ENCODE results near the gene SH2D3A.
"Not testable (repeated sequence)": the region's sequence is repeated elsewhere in the genome, so short reads cannot be mapped to it uniquely, and the experiment has no call there.

Gene SH2D3A

GRCh38 chr19:6767357-6768235, at the start of gene SH2D3A:
SH2D3A (minus strand) TSS chr19:6767435; CDS start chr19:6763748, 3,687 bp downstream.
- peak in 3 of 10 donors; percentile 8 to 75 (median 66) for DNase-seq
- intact Hi-C loops (cut with DNase I) = no loop called here

- intact Hi-C loops (cut with DNase I) = no loop called here
These were observed 46.4 kb upstream of the SH2D3A start for GRCh38 chr19:6813659-6814058.

DNA sequence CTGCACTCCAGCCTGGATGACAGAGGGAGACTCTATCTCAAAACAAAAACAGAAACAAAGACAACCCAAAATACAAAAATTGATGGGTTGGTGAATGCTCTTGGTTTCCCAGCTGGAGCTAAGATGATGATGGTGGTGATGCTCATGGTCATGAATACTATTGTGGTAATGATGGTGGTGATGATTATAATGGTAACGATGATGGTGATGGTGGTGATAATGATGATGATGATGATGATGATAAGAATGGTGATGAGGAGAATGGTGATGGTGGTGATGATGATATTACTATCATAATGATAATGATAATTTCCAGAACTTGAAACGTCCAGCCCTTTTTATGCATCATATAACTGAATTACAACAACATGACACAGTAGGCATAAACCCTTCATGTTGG, 45.4 kb upstream of the SH2D3A start:
- no peak for DNase-seq
- intact Hi-C loops (cut with DNase I) = no loop called here

More at GRCh38 chr19:6813659-6814058, 46.4 kb upstream of the SH2D3A start:
- DNase-seq = no peak

DNA sequence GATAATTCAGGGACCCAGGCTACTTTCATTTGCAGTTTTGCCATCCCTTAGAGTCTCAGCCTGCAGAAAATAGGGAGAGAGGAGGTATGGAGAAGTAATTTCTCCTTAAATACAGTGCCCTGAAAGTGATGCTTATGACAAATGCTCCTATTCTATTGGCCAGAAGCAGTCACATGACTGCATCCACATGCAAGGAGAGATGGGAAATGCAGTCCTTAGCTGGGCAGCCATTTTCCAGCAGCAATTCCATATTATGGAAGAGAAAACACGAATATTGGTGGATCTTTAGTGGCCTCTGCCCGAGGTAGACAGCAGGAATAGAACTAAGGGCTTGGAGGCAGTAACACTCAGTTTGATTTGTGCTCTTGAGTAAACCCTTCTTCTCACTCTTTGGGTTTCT, 44.7 kb upstream of the SH2D3A start:
- no peak for DNase-seq
- intact Hi-C loops (cut with DNase I) = no loop called here

DNA sequence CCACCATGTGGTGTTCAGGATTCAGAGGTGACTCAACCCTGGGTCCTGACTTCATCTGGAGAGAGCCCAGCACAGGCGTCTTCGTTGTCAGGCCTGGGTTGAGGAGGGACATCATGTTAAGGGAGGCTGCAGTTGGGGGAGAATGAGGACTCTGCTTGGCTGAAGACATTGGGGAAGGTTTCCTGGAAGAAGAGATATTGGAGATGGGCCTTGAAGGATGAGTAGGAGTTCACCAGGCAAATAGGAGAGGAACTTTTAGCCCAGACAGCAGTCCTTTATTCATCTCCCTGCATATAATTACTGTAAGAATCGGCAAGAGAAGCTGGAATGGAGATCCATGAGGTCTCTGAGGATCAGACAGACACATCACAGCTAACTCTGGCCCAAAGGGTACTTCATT, 44.1 kb upstream of the SH2D3A start:
- DNase-seq = no peak
- intact Hi-C loops (cut with DNase I) = no loop called here

- DNase-seq = no peak
- intact Hi-C loops (cut with DNase I) = no loop called here
These were observed 42.0 kb upstream of the SH2D3A start for GRCh38 chr19:6809262-6809661.

- DNase-seq = no peak
- intact Hi-C loops (cut with DNase I) = no loop called here
These were observed 41.3 kb upstream of the SH2D3A start for GRCh38 chr19:6808494-6808893.

DNA sequence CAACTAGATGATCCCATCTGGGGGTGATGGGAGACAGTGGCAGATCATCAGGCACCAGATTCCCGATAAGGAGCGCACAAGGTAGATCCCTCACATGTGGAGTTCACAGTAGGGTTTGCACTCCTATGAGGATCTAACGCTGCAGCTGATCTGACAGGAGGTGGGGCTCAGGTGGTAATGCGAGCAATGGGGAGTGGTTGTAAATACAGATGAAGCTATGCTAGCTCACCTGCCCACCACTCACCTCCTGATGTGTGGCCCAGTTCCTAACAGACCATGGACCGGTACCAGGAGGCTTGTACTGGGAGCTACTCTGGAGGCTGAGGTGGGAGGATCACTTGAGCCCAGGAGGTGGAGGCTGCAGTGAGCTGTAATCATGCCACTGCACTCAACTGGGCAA, 40.1 kb upstream of the SH2D3A start:
- intact Hi-C loops (cut with DNase I) = no loop called here
- no peak for DNase-seq

DNA sequence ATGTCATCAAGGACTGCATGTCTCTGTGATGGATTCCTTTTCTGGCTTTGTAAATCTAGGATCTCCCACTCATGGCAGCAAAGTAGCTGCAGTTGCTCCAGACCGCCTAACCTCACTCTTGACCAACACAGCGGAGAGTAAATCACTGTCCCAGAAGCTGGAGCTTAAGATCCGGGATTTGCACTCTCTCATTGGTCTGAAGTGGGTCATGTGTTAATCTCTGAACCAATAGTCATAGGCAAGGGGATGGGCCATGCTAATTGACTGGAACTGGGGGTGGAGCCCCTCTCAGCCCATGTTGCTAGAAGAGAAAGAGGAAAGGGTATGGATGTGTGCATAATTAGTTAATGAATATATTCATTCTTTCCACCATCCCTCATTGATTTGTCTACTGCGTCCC, 39.3 kb upstream of the SH2D3A start:
- DNase-seq = no peak
- intact Hi-C loops (cut with DNase I) = no loop called here

DNA sequence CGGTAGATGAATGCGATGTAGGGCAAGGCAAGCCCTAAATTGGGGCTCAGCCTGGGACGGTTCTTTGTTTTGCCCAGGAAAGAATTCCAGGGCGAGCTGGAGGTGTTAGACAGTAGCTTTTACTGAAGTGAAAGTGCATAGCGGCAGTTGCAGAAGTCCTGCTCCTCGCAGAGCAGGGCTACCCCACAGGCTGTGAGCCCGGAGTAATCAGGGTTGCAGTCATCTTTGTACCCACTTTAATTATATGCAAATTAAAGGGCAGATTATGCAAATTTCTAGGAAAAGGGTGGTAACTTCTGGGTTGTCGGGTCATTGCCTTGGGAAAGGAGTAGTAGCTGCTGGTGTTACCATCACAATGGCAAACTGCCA, 35.8 kb upstream of the SH2D3A start:
- no peak for DNase-seq
- intact Hi-C loops (cut with DNase I) = no loop called here

- intact Hi-C loops (cut with DNase I) = no loop called here
- peak in 4 of 10 donors; percentile 7 to 79 (median 15) for DNase-seq
These were observed 35.3 kb upstream of the SH2D3A start for GRCh38 chr19:6802336-6803035.

GRCh38 chr19:6801485-6802086, 34.4 kb upstream of the SH2D3A start:
- intact Hi-C loops (cut with DNase I) = no loop called here
- peak in 6 of 10 donors; percentile 6 to 80 (median 18) for DNase-seq

DNA sequence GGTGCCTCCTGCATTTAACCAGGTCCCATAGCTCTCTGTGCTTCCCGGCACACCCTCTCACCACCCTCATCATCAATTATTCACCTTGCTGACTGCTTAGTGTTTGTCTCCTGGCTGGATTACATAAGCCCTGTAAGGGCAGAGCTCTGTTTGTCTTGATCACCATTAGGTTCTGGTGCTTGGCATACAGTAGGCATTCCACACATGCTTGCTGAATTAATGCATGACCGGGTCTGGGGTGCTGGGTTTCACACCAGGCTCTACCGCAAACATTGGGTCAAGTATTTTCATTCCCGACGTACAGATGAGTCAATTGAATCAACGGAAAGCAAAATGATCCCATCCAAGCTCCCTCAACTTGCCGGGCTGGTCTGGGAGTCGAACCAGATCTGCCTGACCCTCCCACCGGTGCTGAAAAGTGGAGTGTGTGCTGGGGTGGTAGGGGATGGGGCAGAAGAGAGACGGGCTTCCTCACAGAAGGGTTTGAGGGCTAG, 33.8 kb upstream of the SH2D3A start:
- intact Hi-C loops (cut with DNase I) = no loop called here
- DNase-seq = no peak

GRCh38 chr19:6800160-6800790, 33.0 kb upstream of the SH2D3A start:
- DNase-seq; intact Hi-C loops (cut with DNase I): not testable (repeated sequence)

DNA sequence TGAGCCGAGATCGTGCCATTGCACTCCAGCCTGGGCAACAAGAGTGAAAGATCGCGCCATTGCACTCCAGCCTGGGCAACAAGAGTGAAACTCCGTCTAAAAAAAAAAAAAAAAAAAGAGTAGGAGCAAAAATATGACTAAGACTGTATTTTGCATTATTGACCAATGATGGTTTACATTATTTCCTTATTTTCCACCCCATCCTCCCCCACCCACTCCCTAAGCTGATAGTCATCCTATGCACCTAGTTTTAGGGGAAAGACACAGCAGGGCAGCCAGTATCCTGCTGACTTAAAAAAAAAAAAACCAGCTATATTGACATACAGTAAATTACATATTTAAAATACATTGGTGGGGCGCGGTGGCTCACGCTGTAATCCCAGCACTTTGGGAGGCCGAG, 30.4 kb upstream of the SH2D3A start:
- no peak for DNase-seq
- intact Hi-C loops (cut with DNase I) = no loop called here

DNA sequence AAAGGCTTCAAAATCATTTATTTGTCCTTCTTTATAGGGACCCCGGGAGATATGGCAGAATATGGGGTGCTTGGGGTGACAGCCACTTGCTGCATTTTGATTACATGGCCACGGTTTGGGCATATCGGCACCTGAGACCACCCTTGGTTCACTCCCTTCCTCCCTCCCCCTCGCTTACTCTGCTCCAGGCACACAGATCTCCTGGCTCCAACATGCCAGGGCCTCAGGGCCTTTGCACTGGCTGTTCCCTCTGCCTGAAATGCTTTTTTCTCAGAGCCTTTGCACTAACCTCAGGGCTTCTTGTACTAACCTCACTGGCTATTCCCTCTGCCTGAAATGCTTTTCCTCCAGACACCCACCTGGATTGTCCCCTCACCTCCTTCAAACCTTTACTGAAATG, 29.0 kb upstream of the SH2D3A start:
- intact Hi-C loops (cut with DNase I) = no loop called here
- DNase-seq = no peak

DNA sequence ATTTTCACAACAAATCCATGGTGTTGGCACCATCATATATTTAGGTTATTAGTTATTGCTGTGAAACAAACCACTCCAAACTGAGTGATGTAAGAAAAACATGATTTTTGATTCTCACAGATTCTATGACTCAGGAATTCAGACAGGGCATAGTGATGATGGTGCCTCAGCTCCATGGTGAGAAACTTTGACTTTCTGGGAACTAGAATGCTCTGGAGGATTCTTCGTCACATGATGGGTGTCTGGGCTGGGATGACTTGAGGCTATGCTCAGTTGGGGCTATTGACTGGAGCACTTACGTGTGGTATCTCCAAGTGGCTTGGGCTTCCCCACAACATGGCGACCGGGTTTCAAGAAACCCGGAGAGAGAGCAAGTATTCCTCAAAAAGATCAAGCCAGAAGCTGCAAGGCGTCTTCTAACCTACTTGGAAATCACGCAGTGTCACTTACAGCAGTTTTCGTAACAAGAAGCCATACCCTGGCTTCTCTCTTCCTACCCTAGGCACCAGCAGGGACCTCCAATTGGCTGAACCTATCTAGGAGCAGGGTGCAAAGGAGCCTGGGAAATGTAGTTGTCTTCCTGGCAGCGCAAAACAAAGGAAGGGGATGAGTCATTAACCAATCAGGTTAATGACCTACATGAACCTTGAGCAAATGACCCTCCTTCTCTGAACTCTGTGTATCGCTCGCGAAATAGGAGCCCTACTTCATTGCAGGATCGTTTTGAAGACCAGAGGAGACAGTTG, 27.6 kb upstream of the SH2D3A start:
- intact Hi-C loops (cut with DNase I) = no loop called here
- DNase-seq = no peak

- no peak for DNase-seq
- intact Hi-C loops (cut with DNase I) = no loop called here
These were observed 26.7 kb upstream of the SH2D3A start for GRCh38 chr19:6793973-6794372.

GRCh38 chr19:6793411-6793810, 26.2 kb upstream of the SH2D3A start:
- DNase-seq = peak in 1 of 10 donors; percentile 2
- intact Hi-C loops (cut with DNase I) = no loop called here

- intact Hi-C loops (cut with DNase I) = no loop called here
- no peak for DNase-seq
These were observed 24.0 kb upstream of the SH2D3A start for GRCh38 chr19:6791237-6791636.
